Measurements from ENCODE around the gene HRH2. TPM values are rescaled to one million over a fixed set of nuclear protein-coding genes. Genes with fewer than 3 reads are reported as not detected.

Gene HRH2
- total RNA-seq, 1 experiment from 2014 or later, result 3.3 TPM

DNA sequence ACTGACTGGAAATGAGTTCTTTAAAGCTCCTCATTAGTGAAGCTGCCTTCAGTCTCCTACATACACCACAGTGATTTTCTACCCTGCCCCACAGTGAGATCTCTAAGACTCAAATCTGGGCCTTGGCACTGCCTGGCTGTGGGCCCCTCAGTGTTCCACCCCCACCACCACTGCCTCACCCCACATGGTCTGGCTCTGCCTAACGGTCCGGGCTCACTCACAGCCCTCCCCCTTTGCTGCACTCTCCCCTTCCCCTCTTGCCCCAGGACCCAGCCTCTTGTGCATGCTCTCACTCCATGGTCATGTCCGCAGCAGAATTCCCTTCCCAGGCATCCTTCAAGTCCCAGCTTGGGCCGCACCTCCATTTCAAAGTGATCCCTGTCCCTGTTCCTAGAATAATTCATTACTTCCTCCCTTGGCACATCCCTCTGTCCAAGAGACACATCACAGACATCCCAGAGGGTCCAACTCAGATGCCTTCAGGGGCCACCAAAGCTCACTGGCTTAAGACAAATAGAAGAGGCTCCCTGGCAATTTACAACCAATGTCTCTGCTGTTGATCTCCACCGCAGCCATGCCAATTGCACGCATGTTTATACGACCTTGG, 56.7 kb downstream of the HRH2 start:
- Histone ChIP-seq H3K9me3 (ENCODE audit: control insufficient read depth, low read depth, low read length) (peaks cover 6% of the 10 kb centered on the region), H4K91ac (ENCODE audit: insufficient read length, low read depth, low read length) (no peak overlapping the region), H3K4ac (ENCODE audit: low read depth, low read length) (no peak overlapping the region), H3K27ac (ENCODE audit: insufficient read length, low read depth, low read length) (no peak overlapping the region), H3K14ac (ENCODE audit: insufficient read depth, low read length) (no peak overlapping the region), H2BK120ac (ENCODE audit: low read depth, low read length, poor library complexity, severe bottlenecking) (no peak overlapping the region), H4K5ac (ENCODE audit: insufficient read length, low read depth, low read length) (no peak overlapping the region), H3K27me3 (ENCODE audit: insufficient read depth, low read length) (no peaks in the 10 kb centered on the region), H2BK20ac (ENCODE audit: low read depth, low read length, poor library complexity, severe bottlenecking) (no peak overlapping the region), H3T11ph (ENCODE audit: low read length) (no peak overlapping the region), H3K9ac (ENCODE audit: extremely low read depth, insufficient read length, low read length) (no peak overlapping the region), H2BK5ac (ENCODE audit: insufficient read length, low read length) (no peak overlapping the region), H2AK5ac (ENCODE audit: insufficient read length, low read length) (no peak overlapping the region), H3K23me2 (ENCODE audit: insufficient read length, low read depth, low read length, poor library complexity, severe bottlenecking) (no peaks in the 10 kb centered on the region), H2BK15ac (ENCODE audit: low read depth, low read length) (no peak overlapping the region), H3K4me1 (ENCODE audit: insufficient read depth, low read length) (no peaks in the 10 kb centered on the region), H4K8ac (replicated peaks; ENCODE audit: insufficient read length, low read depth, low read length) (no peak overlapping the region), H4K20me1 (ENCODE audit: control insufficient read depth, insufficient read depth, insufficient read length) (no peaks in the 10 kb centered on the region), H3K18ac (ENCODE audit: insufficient read length, low read depth, low read length) (no peak overlapping the region), H3K4me2 (ENCODE audit: insufficient read depth, insufficient read length, low read length) (no peak overlapping the region), H3K79me1 (ENCODE audit: insufficient read depth, low read depth, low read length, poor library complexity, severe bottlenecking) (no peaks in the 10 kb centered on the region), H2AFZ (ENCODE audit: low read length) (no peak overlapping the region), H2BK12ac (ENCODE audit: insufficient read length, low read depth, low read length) (no peak overlapping the region), H3K23ac (ENCODE audit: insufficient read length, low read depth, low read length) (no peak overlapping the region), H3K56ac (ENCODE audit: insufficient read length, low read depth, low read length) (no peak overlapping the region), H3K79me2 (ENCODE audit: insufficient read depth, low read length) (no peaks in the 10 kb centered on the region; the same call in 1 of the 2 replicates)
- no peak overlapping the region for H3K4me3 Mint-ChIP-seq
- H3K27me3 Mint-ChIP-seq (ENCODE audit: low read depth), result peaks cover 16% of the 10 kb centered on the region
- TF ChIP-seq, protein P1, sequence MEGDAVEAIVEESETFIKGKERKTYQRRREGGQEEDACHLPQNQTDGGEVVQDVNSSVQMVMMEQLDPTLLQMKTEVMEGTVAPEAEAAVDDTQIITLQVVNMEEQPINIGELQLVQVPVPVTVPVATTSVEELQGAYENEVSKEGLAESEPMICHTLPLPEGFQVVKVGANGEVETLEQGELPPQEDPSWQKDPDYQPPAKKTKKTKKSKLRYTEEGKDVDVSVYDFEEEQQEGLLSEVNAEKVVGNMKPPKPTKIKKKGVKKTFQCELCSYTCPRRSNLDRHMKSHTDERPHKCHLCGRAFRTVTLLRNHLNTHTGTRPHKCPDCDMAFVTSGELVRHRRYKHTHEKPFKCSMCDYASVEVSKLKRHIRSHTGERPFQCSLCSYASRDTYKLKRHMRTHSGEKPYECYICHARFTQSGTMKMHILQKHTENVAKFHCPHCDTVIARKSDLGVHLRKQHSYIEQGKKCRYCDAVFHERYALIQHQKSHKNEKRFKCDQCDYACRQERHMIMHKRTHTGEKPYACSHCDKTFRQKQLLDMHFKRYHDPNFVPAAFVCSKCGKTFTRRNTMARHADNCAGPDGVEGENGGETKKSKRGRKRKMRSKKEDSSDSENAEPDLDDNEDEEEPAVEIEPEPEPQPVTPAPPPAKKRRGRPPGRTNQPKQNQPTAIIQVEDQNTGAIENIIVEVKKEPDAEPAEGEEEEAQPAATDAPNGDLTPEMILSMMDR (conservative IDR thresholded peaks at IDR 0.05), result no peak
- no peak overlapping the region for H3K27ac Mint-ChIP-seq
- no CpG with 5 or more reads among the region's 7 CpGs for WGBS (ENCODE audit: extremely low coverage, insufficient read length, low lambda C conversion rate)
- no peak for DNase-seq
- H3K4me1 Mint-ChIP-seq, result peaks cover 7 to 9% of the 10 kb centered on the region in 2 experiments
- H3K9me3 Mint-ChIP-seq, result peaks cover 34 to 35% of the 10 kb centered on the region in 2 experiments
- H3K36me3 Mint-ChIP-seq (ENCODE audit: insufficient read depth in 1 of 3, low read depth in 3 of 3), result peaks cover 25 to 45% (median 34%) of the 10 kb centered on the region in 3 experiments
